Right renal pelvis (tissue), 4 donors: ENCODE data around the gene HIP1R. TPM values are rescaled to one million over a fixed set of nuclear protein-coding genes. Genes with fewer than 3 reads are reported as not detected.

Experiments used
- DNase-seq, 4 donors: peaks; one replicate each; pipeline ENCODE4 v3.0.0-alpha.2; 2013; ENCODE audit warnings: low read depth in 4 of 4, low spot score in 3 of 4, missing footprints in 1 of 4
- polyA plus RNA-seq, 4 donors: library from polyadenylated mRNA; unstranded; fragments of 120-200 nt; gene quantifications; one replicate each; pipeline ENCODE4 v1.2.1, GENCODE V29; 2013; ENCODE audit not compliant: insufficient read length in 4 of 4

The HIP1R gene
- polyA plus RNA-seq, 4 donors: 63.9 to 77.4 (median 69.7) TPM

DNA sequence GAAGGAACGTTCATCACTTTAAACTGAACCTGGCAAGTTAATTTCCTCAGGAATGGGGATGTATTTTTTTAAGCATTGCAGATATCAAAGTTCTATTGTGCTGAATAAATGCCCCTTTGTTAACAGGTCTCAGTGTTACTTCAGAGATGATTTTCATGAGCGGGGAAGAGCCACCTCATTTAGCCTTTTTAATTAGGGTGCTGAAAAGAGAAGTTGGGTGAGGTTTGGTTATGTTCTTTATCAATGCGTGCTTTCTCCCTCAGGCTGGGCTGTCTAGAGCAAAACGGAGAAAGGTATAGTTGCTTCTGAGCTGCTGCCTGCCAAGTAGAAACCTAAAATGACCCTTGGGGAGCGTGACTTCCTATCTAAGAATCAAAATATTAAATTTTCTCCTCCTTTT is 8.0 kb upstream of the HIP1R start:
- DNase-seq: no peak

- DNase-seq: no peak
These were observed 4.6 kb upstream of the HIP1R start for GRCh38 chr12:122830517-122831214.

- DNase-seq: peak in 2 of 4 donors; percentile 53 to 75
These were observed 945 bp upstream of the HIP1R start for GRCh38 chr12:122834104-122834920.

- DNase-seq: no peak
These were observed 431 bp downstream of the HIP1R start for GRCh38 chr12:122835750-122836026.

GRCh38 chr12:122836027-122836921 is 1.0 kb downstream of the HIP1R start:
- DNase-seq: no peak

- DNase-seq: no peak
These were observed 2.3 kb downstream of the HIP1R start for GRCh38 chr12:122837306-122838265.

DNA sequence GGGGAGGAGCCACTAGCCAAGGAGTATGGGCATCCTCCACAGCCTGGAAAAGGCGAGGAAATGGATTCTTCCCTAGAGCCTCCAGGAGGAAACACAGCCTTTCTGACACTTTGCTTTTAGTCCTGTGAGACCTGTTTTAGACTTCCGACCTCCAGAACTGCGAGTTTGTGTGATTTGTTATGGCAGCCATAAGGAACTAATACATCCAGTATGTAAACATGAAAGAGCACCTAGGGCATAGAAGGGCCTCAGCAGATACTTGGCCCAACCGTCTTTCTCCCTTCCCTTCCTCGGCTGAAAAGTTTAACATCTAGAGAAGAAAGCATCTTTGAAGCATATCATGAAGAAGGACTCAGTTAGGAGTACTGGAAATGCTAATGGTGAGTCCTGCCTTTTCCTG is 3.6 kb downstream of the HIP1R start:
- DNase-seq: no peak

DNA sequence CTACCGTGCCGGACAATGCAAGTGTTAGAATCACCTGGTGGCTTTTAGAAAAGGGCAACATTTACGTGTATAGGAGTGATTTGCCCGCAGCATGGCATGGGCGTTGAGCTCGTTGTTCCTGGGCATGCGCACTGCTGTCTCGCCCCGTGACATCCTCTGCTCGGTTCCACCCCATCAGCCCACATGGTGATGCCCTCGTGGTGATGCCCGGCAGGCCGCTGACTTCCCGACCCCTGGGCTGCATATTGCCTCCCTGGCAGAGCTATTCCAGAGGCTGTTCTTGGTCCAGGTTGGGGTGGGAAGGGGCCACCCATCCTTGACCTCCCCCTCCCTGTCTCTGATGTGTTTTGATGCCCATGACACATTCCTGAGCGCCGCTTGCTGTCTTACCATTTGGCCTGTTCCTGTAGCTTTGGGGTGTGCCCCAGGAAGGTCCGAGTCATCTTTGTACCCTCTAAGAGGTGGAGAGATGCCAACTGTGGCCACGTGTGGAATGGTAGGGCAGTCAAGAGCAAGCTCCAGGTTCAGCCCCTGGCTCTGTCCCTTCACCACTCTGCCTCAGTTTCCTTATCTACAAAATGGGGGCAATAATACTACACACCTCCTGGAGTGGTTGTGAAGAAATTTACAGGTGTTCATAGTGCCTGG is 4.8 kb downstream of the HIP1R start:
- no peak for DNase-seq

DNA sequence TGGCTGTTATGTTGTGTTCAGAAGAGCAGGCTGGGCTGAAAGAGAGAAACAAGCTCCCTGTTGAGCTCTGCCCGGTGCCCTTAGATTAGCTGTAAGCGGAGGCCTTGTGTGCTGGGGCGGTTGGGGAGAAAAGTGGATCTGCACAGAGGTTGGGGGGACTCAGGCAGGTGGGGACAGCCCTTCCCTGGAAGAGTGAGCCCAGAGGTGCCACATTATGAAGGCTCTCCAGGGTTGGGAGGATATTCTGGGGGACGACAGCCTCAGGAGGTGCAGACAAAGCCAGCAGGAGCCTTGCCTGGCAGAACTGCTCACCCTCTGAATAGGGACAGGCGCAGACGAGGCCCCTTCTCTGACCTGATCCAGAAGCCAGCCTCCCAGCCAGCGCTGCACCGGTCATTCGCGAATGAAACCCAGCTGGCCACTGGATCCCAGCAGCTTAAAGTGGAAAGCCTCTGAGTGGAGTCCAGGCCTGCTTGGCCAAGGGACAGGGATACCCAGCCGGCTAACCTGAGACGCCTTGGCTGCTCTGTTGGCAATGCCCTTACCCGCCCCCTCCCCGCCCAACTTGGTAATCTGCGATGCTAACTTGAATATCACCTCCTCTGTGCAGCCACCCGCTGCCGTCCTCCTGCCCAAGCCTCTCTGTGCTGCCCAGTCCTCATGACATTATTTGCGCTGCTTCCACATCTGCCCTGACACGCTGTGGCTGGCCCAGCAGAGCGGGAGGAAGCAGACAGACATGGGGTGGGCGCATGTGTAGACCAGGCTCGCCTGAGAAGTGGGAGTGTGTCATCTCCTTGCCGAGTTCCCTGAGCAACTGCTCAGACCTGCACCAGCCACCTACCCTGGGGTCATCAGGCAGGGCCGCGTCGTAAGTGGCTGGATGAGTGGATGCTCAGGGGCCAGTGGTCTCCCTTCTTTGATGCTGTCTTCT is 5.6 kb downstream of the HIP1R start:
- no peak for DNase-seq

- DNase-seq: no peak
These were observed 6.5 kb downstream of the HIP1R start for GRCh38 chr12:122841544-122842321.

DNA sequence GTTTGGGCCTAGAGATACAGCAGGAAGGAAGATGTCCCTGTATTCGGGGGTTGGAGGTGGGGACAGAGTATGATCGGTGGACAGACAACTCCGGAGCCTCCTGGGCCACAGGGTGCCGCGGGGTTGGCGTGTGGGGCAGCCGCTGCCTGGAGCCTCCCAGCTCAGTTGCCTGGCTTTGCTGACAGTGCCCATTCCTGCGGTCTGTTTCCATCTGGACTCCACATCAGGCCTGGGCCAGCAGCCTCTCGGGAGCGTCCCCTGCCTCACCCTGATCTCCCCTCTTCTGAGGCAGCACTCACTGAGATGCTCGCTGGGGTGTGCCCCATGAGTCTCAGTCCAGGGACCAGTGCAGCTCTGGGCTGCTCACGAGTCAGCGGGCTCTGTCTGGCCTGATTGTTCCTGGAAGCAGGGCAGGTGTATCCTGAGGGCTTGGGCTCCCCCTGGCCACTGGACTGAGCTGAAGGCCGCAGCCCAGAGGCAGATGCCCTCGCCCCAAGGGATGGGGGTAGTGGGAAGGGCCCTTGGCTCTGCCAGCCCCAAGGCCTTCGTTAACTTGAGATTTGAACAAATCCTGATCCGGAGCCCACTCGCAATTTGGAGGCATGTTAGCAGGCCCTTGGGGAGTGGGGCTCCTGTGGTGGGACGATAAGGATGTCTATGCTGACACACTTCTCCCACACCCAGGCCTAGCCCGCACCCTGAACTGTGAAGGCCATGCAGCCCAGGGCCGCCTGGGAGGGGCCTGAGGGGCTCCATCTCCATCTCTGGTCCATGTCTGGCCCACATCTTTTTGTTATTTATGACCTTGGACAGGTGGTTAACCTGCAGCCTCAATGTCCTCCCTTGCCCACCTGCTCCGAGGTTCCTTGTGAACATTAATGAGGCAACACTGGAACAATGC is 7.5 kb downstream of the HIP1R start:
- DNase-seq: no peak

GRCh38 chr12:122843455-122843854 is 8.2 kb downstream of the HIP1R start:
- DNase-seq: no peak

GRCh38 chr12:122844366-122844971 is 9.2 kb downstream of the HIP1R start:
- no peak for DNase-seq

DNA sequence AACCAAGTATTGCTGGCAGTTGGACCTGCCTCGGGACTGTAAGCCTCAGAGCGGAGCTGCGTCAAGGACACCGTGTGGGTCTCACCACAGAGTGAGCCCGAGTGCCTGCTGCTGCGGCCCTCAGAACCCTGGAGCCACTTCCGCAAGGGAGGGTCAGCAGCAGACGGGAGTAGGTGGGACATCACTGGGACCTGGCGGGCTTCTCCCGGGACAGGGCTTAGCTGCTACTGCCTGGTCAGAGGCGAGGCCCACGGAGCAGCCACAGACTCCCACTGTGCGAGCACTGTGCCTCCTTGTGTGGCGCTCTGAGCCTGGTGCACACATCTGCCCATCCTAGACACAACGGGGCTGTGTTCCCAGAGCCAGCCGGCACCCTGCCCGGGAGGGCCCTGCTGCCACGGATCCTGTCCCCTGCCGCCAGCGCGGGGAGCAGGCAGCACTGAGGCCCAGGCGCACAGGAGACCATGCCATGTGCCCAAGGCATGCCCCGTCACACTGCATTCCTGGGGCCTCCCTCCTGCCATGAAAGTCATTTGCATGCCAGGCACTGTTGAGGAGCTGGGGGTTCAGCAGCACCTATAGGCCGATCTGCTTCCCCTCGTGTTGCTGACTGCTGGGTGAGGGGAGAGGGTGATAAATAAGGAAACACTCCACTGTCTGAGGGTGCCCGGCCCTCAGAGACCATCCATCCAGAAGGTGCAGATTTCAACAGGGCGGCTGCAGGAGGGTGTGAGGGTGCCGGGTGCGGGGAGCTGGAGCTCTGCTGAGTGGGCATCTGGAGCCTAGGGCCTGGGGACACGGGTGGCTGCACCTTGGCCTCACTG is 10.0 kb downstream of the HIP1R start:
- no peak for DNase-seq

- no peak for DNase-seq
These were observed 10.8 kb downstream of the HIP1R start for GRCh38 chr12:122845865-122846621.
